Right atrium auricular region (tissue), 2 donors: ENCODE data around the gene SLC35F4. TPM values are rescaled to one million over a fixed set of nuclear protein-coding genes. Genes with fewer than 3 reads are reported as not detected.

Source experiments
- DNase-seq: peaks from one replicate; pipeline ENCODE4 v3.0.0-alpha.2; 2019; ENCODE audit warnings: low spot score
- H3K27ac ChIP-seq, 2 donors: fragments of 200-600 bp; sonication (generic); 1 replicate in 1 of 2; 2 replicates in 1 of 2; pipeline ENCODE4 v1.5.1; 2016 to 2019
- H3K27me3 ChIP-seq, 2 donors: fragments of 200-600 bp; sonication (generic); one replicate each; pipeline versions ENCODE4 v1.5.1 to v1.6.0; 2017 to 2019
- H3K36me3 ChIP-seq: fragments of 200-600 bp; sonication (generic); one replicate; pipeline ENCODE4 v1.5.1; 2016
- H3K4me1 ChIP-seq, 2 donors: fragments of 200-600 bp; sonication (generic); one replicate each; pipeline versions ENCODE4 v1.5.1 to v1.6.0; 2017 to 2019
- H3K4me3 ChIP-seq, 2 donors: fragments of 200-600 bp; sonication (generic); 1 replicate in 1 of 2; 2 replicates in 1 of 2; pipeline ENCODE4 v1.5.1; 2017 to 2019; ENCODE audit warnings: mild to moderate bottlenecking in 1 of 2, moderate library complexity in 1 of 2
- H3K9me3 ChIP-seq, 2 donors: fragments of 200-600 bp; sonication (generic); one replicate each; pipeline ENCODE4 v1.5.1; 2019
- total RNA-seq, 2 donors: library from RNA; depleted of rRNA; stranded (reverse); fragments of >200 nt; gene quantifications; one replicate each; pipeline ENCODE4 v1.1.0, GENCODE V29; 2016
- TF ChIP-seq, protein P1 (sequence below), 2 donors: fragments of 200-600 bp; sonication (generic); IDR thresholded peaks; one replicate each; pipeline ENCODE4 v1.5.1; 2019; ENCODE audit warnings: antibody characterized with exemption in 2 of 2

SLC35F4 gene
- total RNA-seq, 2 donors from 2014 or later, result not detected

DNA sequence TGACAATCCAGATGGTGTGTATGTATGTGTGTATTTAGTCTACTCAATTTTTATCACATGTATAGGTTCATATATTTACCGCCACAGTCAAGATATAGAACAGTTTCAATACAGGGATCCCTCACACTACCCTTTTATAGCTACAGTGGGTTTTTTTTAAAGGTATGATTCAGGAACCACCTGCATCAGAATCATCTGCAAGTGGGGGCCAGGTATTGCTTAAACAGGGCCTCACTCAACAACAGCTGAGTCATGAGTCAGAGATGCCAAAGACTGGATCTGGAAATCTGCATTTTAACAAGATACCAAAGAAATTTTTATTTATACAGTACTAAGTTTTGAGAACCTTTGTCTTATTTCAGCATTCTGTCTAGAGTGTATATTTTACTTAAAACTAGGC, 117.6 kb downstream of the SLC35F4 start:
- H3K4me3 ChIP-seq, result no peak overlapping the region
- no peak for DNase-seq
- TF ChIP-seq, protein P1, sequence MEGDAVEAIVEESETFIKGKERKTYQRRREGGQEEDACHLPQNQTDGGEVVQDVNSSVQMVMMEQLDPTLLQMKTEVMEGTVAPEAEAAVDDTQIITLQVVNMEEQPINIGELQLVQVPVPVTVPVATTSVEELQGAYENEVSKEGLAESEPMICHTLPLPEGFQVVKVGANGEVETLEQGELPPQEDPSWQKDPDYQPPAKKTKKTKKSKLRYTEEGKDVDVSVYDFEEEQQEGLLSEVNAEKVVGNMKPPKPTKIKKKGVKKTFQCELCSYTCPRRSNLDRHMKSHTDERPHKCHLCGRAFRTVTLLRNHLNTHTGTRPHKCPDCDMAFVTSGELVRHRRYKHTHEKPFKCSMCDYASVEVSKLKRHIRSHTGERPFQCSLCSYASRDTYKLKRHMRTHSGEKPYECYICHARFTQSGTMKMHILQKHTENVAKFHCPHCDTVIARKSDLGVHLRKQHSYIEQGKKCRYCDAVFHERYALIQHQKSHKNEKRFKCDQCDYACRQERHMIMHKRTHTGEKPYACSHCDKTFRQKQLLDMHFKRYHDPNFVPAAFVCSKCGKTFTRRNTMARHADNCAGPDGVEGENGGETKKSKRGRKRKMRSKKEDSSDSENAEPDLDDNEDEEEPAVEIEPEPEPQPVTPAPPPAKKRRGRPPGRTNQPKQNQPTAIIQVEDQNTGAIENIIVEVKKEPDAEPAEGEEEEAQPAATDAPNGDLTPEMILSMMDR (IDR thresholded peaks at IDR 0.05), result no peak
- H3K27ac ChIP-seq, result peak overlapping the region; percentile 15 to 72
- H3K36me3 ChIP-seq, result no peaks in the 10 kb centered on the region
- H3K27me3 ChIP-seq, result no peaks in the 10 kb centered on the region
- no peaks in the 10 kb centered on the region for H3K4me1 ChIP-seq
- no peaks in the 10 kb centered on the region for H3K9me3 ChIP-seq

DNA sequence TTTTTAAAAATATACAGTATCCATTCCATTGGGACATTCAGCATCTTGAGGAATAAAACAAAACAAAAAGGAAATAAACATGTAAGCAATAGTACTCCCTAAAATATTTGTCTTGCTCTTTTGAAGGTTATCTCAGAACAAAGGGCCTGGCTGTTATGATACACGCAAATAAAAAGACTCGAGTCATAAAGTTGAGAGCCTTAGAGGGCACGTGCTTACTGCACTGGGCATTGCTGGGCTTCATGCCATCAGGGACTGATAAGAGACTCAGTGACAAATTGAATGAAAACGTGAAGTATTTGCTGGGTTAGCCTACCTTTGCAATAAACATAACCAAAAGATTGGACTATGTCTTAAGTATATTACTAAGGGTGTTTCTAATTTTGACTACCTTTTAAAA, 118.9 kb downstream of the SLC35F4 start:
- TF ChIP-seq, protein P1 (IDR thresholded peaks at IDR 0.05), result no peak
- Histone ChIP-seq H3K36me3 (no peaks in the 10 kb centered on the region), H3K9me3 (no peaks in the 10 kb centered on the region), H3K4me1 (no peaks in the 10 kb centered on the region), H3K27ac (peak overlapping the region; percentile 15 to 72), H3K4me3 (no peak overlapping the region), H3K27me3 (no peaks in the 10 kb centered on the region)
- DNase-seq, result no peak

DNA sequence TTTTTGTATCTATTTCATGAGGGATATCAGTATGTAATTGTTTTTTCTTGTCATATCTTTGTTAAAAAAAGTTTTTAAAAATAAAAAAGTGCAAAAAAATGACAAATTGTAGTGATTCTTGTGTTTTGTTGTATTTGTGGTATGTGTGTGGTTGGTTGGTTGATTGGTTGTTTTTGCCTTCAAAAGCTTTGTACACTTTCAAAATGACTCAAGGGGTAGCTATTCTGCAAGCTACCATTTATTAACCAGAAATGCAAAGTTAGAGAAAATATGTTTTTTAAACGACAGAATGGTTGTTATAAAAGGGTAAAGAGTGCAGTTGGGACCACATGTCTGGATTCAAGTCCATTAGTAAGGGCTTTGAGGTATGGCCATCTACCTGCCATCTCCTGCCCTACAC, 119.3 kb downstream of the SLC35F4 start:
- DNase-seq, result no peak
- no peaks in the 10 kb centered on the region for H3K4me1 ChIP-seq
- H3K9me3 ChIP-seq, result no peaks in the 10 kb centered on the region
- H3K27me3 ChIP-seq, result no peaks in the 10 kb centered on the region
- no peaks in the 10 kb centered on the region for H3K36me3 ChIP-seq
- H3K27ac ChIP-seq, result peak overlapping the region in 1 of 2 donors; percentile 72
- no peak overlapping the region for H3K4me3 ChIP-seq
- TF ChIP-seq, protein P1 (IDR thresholded peaks at IDR 0.05), result no peak

DNA sequence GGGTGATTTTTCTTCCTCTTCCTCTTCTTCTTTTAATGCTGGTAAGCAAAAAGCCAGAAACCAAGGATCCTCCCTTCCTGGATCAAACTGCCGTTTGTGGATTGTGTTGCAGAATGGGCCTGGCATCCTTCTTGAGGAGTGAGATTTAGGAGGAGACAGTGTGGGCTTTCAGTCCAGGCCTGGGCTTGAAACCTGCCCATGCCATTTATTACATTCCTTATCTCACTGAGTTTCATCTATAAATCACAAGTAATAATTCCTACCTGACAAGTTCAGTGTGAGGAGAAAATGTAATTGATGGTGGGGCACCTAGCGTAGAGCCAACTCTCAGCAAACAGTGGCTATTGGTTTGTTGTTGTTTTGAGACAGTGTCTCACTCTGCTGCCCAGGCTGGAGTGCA, 126.4 kb downstream of the SLC35F4 start:
- no peak overlapping the region for H3K27ac ChIP-seq
- TF ChIP-seq, protein P1 (IDR thresholded peaks at IDR 0.05), result no peak
- no peaks in the 10 kb centered on the region for H3K4me1 ChIP-seq
- H3K9me3 ChIP-seq, result no peaks in the 10 kb centered on the region
- no peak overlapping the region for H3K4me3 ChIP-seq
- no peaks in the 10 kb centered on the region for H3K27me3 ChIP-seq
- no peaks in the 10 kb centered on the region for H3K36me3 ChIP-seq
- no peak for DNase-seq

DNA sequence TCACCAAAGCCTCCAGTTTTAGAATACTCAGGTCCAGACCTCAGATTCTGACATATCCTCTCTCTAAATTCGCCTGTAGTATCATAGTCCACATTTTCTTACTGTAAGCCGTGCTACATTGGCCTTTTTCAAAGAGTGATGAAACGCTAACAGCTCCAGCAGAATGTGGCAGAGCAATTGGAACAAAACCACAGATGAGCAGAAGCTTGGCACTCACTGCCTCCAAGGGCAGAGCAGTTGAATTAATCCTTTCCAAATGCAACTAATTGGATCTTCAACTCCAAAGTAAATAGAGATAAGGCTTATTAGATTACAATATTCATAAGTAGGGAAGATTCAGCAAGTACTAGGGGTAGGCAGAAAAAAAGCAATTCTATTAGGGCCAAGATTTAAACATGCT, 128.3 kb downstream of the SLC35F4 start:
- TF ChIP-seq, protein P1 (IDR thresholded peaks at IDR 0.05), result no peak
- Histone ChIP-seq H3K4me3 (no peak overlapping the region), H3K4me1 (no peaks in the 10 kb centered on the region), H3K27ac (no peak overlapping the region), H3K9me3 (no peaks in the 10 kb centered on the region), H3K36me3 (no peaks in the 10 kb centered on the region), H3K27me3 (no peaks in the 10 kb centered on the region)
- no peak for DNase-seq

DNA sequence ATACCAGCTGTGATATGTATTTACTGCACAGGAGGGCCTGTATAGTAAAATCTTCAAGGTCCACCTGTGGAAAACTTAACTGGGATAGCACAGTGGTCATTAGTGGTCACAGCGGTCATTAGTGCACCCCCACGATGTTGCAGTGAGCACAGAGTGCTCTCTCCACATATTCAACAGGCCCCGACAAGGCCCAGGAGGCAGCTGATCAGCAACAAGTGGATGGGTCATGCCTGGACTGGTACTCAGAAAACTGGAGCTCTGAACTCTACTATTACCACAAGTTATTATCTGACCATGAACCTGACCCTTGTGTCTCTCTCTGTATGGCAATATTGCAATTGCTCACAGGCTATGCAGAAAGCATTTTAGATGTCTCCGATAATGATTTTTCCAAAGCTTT, 129.5 kb downstream of the SLC35F4 start:
- Histone ChIP-seq H3K4me3 (no peak overlapping the region), H3K27me3 (no peaks in the 10 kb centered on the region), H3K9me3 (no peaks in the 10 kb centered on the region), H3K36me3 (no peaks in the 10 kb centered on the region), H3K27ac (no peak overlapping the region), H3K4me1 (peaks cover 0 to 5% of the 10 kb centered on the region in 2 donors)
- TF ChIP-seq, protein P1 (IDR thresholded peaks at IDR 0.05), result no peak
- no peak for DNase-seq
